Astrocyte (in vitro differentiated cells and primary cell): ENCODE data around the gene HEY2. TPM values are rescaled to one million over a fixed set of nuclear protein-coding genes. Genes with fewer than 3 reads are reported as not detected.
"Not testable (repeated sequence)": the region's sequence is repeated elsewhere in the genome, so short reads cannot be mapped to it uniquely, and the experiment has no call there.

Source experiments
- DNase-seq: peaks from one replicate; pipeline ENCODE4 v3.0.0-alpha.2; 2010; ENCODE audit warnings: low read depth
- FAIRE-seq: peaks from 2 replicates; lab custom pipeline; 2011; peaks lifted over from hg19 to GRCh38; lab: Jason Lieb, UNC
- H2AFZ ChIP-seq: 2 replicates; pipeline ENCODE4 v1.6.0; 2012; ENCODE audit warnings: low read depth, low read length, inconsistent platforms
- H3K27ac ChIP-seq: 2 replicates; pipeline ENCODE4 v1.5.1; 2011; ENCODE audit warnings: low read depth, low read length, inconsistent platforms
- H3K27me3 ChIP-seq: 2 replicates; pipeline ENCODE4 v1.6.0; 2011; ENCODE audit warnings: low read length, inconsistent platforms; ENCODE audit not compliant: insufficient read depth
- H3K36me3 ChIP-seq: 2 replicates; pipeline ENCODE4 v1.5.1; 2011; ENCODE audit warnings: low read length, inconsistent platforms; ENCODE audit not compliant: insufficient read depth
- H3K4me1 ChIP-seq: 2 replicates; pipeline ENCODE4 v1.5.1; 2011; ENCODE audit warnings: low read length, inconsistent platforms; ENCODE audit not compliant: insufficient read depth
- H3K4me2 ChIP-seq: 2 replicates; pipeline ENCODE4 v1.6.0; 2012; ENCODE audit warnings: low read length, inconsistent platforms
- H3K4me3 ChIP-seq: 2 replicates; pipeline ENCODE4 v1.5.1; 2011; ENCODE audit warnings: low read depth, mild to moderate bottlenecking, low read length, inconsistent platforms; ENCODE audit not compliant: insufficient read depth
- H3K79me2 ChIP-seq: 2 replicates; pipeline ENCODE4 v1.6.0; 2012; ENCODE audit warnings: mild to moderate bottlenecking, low read length, inconsistent platforms; ENCODE audit not compliant: insufficient read depth
- H3K9ac ChIP-seq: 2 replicates; pipeline ENCODE4 v1.6.0; 2012; ENCODE audit warnings: mild to moderate bottlenecking, low read length, inconsistent platforms
- H3K9me3 ChIP-seq: 2 replicates; pipeline ENCODE4 v1.5.1; 2012; ENCODE audit warnings: low read depth, mild to moderate bottlenecking, low read length, inconsistent platforms; ENCODE audit not compliant: insufficient read depth
- H4K20me1 ChIP-seq: 2 replicates; pipeline ENCODE4 v1.6.0; 2012; ENCODE audit warnings: low read length, inconsistent platforms; ENCODE audit not compliant: insufficient read depth
- H3K27ac Mint-ChIP-seq: one replicate; pipeline ENCODE4 v1.8.0; 2021; ENCODE audit warnings: mild to moderate bottlenecking, mixed read lengths; ENCODE audit not compliant: unreplicated experiment
- H3K27me3 Mint-ChIP-seq: one replicate; pipeline ENCODE4 v1.8.0; 2021; ENCODE audit warnings: low read depth, mixed read lengths; ENCODE audit not compliant: unreplicated experiment
- H3K36me3 Mint-ChIP-seq: one replicate; pipeline ENCODE4 v1.8.0; 2021; ENCODE audit warnings: low read depth, mixed read lengths; ENCODE audit not compliant: unreplicated experiment
- H3K4me1 Mint-ChIP-seq: one replicate; pipeline ENCODE4 v1.8.0; 2021; ENCODE audit warnings: low read depth, mixed read lengths; ENCODE audit not compliant: unreplicated experiment
- H3K4me3 Mint-ChIP-seq: one replicate; pipeline ENCODE4 v1.8.0; 2021; ENCODE audit warnings: mild to moderate bottlenecking, moderate library complexity, mixed read lengths; ENCODE audit not compliant: unreplicated experiment
- H3K9me3 Mint-ChIP-seq: one replicate; pipeline ENCODE4 v1.8.0; 2021; ENCODE audit warnings: mild to moderate bottlenecking, mixed read lengths; ENCODE audit not compliant: unreplicated experiment
- EZH2 ChIP-seq: IDR thresholded peaks from 2 replicates; pipeline ENCODE4 v1.6.1; 2012; ENCODE audit warnings: mild to moderate bottlenecking, low read length, inconsistent platforms; ENCODE audit not compliant: insufficient read depth
- total RNA-seq: library from RNA; stranded (reverse); gene quantifications from 2 replicates; pipeline ENCODE4 v1.2.1, GENCODE V29; 2021

Gene HEY2
- total RNA-seq, 1 donor from 2014 or later = 1.0 TPM

DNA sequence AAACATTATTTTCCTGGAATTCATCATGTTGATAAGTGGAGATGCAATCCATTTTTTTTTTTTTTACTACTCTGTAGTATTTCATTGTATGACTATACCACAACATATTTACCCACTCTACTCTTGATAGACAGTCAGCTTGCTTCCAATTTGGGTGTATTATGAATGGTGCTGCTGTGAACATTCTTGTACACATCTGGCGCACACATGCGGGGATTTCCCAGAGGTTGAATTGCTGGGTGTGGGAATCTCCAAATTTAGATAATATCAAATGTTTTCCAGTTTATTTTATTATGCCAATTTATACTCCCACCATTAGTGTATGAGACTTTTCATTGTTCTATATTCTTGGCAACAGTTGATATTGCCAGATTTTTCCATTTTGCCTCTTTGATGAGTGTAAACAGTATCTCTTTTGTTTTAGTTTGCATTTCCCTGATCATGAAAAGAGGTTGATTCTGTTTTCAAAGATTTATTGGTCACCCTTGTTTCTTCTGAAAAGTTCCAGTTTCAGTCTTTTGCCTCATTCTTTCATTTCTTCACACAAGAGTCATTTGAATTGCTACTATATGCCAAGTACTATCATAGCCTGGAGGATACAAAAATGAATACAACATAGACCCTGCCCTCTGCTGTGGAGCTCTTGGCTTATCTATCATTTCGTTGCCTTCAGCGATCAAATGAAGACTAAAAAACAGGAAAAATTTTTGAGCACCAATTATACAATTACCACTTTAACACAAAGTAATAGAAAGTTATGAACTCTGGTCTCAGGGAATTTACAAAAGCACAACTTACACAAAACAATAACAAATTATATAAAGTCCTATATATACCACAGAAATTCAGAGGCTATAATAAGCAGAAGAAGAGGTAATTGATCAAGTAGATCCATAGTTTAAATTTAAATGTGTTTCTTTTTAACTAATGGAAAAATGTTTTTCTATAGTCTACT is 24.2 kb downstream of the HEY2 start:
- Histone ChIP-seq H3K27me3 (no peaks in the 10 kb centered on the region), H3K27ac (no peak overlapping the region), H3K4me1 (no peaks in the 10 kb centered on the region), H4K20me1 (no peaks in the 10 kb centered on the region), H3K9me3 (no peaks in the 10 kb centered on the region), H3K9ac (no peak overlapping the region), H3K4me2 (no peak overlapping the region), H2AFZ (no peak overlapping the region), H3K4me3 (no peak overlapping the region), H3K79me2 (no peaks in the 10 kb centered on the region), H3K36me3 (no peaks in the 10 kb centered on the region)
- no peak for FAIRE-seq
- Mint-ChIP-seq H3K27me3 (no peaks in the 10 kb centered on the region), H3K36me3 (peaks cover 2% of the 10 kb centered on the region), H3K4me1 (no peaks in the 10 kb centered on the region), H3K9me3 (peaks cover 2% of the 10 kb centered on the region), H3K27ac (no peak overlapping the region), H3K4me3 (no peak overlapping the region)
- no peak for TF ChIP-seq EZH2
- DNase-seq = no peak

DNA sequence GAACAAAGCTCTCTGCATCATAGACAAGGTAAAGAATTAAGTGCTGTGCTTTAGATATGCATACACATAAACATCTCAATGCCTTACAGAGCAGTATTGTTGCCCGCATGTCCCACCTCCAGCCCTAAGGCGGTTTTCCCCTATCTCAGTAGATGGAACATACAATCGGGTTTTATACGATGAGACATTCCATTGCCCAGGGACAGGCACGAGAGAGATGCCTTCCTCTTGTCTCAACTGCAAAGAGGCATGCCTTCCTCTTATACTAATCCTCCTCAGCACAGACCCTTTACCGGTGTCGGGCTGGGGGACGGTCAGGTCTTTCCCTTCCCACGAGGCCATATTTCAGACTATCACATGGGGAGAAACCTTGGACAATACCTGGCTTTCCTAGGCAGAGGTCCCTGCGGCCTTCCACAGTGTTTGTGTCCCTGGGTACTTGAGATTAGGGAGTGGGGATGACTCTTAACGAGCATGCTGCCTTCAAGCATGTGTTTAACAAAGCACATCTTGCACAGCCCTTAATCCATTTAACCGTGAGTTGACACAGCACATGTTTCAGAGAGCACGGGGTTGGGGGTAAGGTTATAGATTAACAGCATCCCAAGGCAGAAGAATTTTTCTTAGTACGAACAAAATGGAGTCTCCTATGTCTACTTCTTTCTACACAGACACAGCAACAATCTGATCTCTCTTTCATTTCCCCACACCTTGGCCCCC is 26.8 kb downstream of the HEY2 start:
- H3K4me3 Mint-ChIP-seq, H2AFZ ChIP-seq, DNase-seq, H3K36me3 ChIP-seq, H3K4me1 Mint-ChIP-seq, FAIRE-seq, H3K27me3 Mint-ChIP-seq, H3K27ac Mint-ChIP-seq, H3K27me3 ChIP-seq, H3K4me2 ChIP-seq, H4K20me1 ChIP-seq, H3K36me3 Mint-ChIP-seq, H3K9me3 Mint-ChIP-seq, H3K4me3 ChIP-seq, H3K9ac ChIP-seq, H3K9me3 ChIP-seq, H3K79me2 ChIP-seq, H3K27ac ChIP-seq, H3K4me1 ChIP-seq: not testable (repeated sequence)

DNA sequence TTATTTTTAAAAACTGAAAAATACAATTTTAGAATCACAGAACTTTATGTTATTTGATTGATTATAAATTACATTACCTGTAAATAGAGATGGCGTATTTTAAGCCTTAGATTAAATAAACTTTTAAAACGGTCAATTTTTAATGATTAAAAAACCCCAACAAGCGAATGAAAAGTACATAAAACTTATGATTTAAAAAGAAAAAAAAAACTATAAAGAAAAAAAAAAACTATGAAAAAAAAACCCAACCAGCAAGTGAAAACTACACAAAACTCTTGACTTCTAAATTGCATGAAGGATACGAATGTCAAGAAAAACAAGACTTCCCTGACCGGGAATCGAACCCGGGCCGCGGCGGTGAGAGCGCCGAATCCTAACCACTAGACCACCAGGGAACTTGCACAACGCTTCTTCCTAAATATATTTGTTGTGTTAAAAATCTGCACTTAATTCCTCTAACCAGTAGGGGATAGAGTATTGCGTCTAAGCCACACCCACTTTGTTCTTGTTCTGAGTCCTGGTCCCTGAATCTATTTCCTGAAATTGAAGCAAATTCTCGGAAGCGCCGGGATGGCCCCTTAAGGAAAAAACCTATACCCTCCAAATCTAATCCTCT is 30.6 kb downstream of the HEY2 start:
- Histone ChIP-seq H3K9me3 (no peaks in the 10 kb centered on the region), H3K4me3 (peak overlapping the region; percentile 88), H3K27me3 (no peaks in the 10 kb centered on the region), H3K27ac (peak overlapping the region; percentile 73), H3K4me2 (peak overlapping the region; percentile 82), H4K20me1 (no peaks in the 10 kb centered on the region), H2AFZ (peak overlapping the region; percentile 75), H3K79me2 (no peaks in the 10 kb centered on the region), H3K9ac (peak overlapping the region; percentile 87), H3K36me3 (no peaks in the 10 kb centered on the region), H3K4me1 (no peaks in the 10 kb centered on the region)
- H3K9me3 Mint-ChIP-seq = no peaks in the 10 kb centered on the region
- FAIRE-seq = no peak
- no peaks in the 10 kb centered on the region for H3K36me3 Mint-ChIP-seq
- peak; percentile 81 for DNase-seq
- no peak overlapping the region for H3K4me3 Mint-ChIP-seq
- no peaks in the 10 kb centered on the region for H3K27me3 Mint-ChIP-seq
- no peak for TF ChIP-seq EZH2
- H3K4me1 Mint-ChIP-seq = no peaks in the 10 kb centered on the region
- H3K27ac Mint-ChIP-seq = no peak overlapping the region
